NCI-H1436 treated with DMSO at 0.1 percent for 48 hours (cell line): ENCODE data around the gene KRTAP3-1.
"Not testable (repeated sequence)": the region's sequence is repeated elsewhere in the genome, so short reads cannot be mapped to it uniquely, and the experiment has no call there.

Experiments
- DNase-seq: peaks from one replicate; lab custom pipeline; 2025; lab: John Stamatoyannopoulos, UW

The KRTAP3-1 gene

DNA sequence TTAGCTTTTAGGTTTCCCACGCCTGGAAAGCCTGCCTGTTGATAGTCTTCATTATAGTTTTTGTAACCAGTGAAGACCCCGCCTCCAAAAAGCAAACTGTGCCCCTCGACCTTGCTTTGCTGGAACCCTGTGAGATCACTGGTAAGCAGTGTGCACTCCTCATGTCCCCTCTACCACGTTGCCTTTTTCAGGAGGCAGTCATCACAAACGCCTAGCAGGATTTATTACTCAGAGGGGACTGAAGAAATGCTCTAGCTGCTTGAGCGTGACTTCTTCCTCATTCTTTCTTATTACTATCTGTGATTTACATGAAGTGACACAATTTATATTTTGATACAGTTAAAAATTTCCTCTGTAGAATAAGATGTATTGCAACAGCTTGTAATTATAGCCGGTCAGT, 6.5 kb upstream of the KRTAP3-1 start:
- no peak for DNase-seq

DNA sequence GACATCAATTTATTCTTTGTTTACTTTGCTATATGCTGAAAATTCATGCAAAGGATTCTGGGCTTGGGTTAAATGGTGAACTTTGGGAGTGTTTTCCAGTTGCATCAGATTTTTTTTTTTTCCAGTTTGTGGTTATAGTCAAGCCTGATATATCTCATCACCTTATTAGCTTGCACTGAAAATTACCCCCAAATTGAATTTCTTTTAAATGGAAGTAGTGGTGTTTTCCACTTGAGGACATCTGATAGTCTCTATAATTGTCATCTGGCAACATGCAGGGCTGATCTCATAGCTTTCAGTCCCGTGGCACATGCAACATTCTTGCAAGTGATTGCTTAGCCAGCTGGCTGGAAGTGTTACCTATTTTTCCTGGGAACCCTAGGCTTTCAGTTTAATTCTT, 4.7 kb upstream of the KRTAP3-1 start:
- peak; percentile 66 for DNase-seq

DNA sequence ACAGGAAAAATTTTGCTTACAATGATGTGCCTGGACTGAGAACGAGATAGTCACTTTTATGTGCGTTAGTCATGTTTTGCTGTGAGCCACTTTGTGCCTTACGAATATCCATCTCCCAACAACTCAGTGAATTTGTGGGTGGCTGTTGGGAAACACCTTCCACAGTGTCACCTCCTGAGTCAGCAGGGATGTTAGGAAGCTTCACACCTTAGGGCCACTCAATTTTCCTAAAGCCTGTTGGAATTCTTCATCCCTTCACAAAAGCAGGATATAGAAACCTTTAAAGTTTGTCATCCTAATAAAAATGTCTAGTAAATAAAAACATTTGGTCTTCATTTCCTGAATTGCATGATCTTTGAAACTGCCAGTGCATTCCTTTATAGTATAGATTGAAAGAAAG, 4.3 kb upstream of the KRTAP3-1 start:
- no peak for DNase-seq

DNA sequence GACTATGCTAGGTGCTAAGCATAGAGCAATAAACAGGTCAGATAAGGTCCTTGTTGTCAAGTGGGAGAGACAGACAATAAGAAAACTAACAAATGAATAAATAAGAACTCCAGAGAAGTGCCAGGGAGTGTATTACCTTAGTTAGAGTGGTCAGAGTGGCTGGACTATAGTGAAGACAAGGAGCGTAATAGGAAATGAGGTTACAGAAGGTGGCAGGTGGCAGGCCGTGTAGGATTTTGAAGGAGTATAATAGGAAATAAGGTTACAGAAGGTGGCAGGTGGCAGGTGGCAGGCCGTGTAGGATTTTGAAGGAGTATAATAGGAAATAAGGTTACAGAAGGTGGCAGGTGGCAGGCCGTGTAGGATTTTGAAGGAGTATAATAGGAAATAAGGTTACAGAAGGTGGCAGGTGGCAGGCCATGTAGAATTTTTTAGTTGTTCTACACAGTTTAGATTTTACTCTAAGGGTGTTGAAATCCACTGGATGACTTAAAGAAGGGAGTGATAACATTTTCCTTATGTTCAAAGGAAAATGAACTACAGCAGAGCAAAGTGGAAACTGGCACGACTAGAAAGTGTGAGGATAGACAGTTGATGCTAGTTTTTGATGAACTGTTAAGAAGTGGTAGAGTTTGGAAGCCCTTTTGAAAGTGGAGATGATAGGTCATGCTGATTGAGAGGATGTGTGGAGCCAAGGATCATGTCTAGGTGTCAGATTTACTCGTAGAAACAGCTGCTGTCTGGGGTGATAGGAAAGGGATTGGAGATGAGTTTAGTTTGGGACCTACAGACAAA, 3.6 kb upstream of the KRTAP3-1 start:
- no peak for DNase-seq

DNA sequence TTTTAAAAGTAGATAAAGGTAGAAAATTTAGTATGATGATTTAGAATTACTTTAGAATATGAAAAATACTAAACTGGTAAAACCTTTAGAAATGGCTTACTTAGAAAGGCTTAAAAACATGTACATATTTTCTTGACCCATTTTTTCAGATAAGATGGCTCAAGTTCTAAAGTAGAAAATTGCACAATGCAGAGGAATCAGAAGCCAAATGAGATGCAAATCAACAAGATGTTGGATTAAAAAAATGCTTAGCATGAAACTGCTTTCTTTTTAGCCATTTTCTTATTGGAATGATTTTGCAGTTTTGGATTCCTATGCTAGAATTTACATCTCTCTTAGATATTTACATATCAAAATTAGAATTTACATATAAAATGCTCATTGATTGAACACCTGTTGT, 1.5 kb upstream of the KRTAP3-1 start:
- no peak for DNase-seq

DNA sequence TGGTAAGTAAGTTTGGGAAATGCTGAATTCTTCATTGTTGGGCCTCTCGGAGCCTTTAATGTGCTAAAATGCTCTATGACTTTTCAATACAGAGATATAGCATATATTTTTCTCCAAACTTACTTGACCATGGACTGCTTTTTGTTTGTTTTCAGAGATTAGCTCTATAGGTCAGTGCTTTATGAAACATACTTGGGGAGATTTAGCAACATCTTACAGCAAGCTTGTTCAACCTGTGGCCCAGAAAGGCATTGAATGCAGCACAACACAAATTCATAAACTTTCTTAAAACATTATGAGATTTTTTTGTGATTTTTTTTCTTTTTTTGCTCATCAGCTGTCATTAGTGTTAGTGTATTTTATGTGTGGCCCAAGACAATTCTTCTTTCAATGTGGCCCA, 1.0 kb upstream of the KRTAP3-1 start:
- no peak for DNase-seq

DNA sequence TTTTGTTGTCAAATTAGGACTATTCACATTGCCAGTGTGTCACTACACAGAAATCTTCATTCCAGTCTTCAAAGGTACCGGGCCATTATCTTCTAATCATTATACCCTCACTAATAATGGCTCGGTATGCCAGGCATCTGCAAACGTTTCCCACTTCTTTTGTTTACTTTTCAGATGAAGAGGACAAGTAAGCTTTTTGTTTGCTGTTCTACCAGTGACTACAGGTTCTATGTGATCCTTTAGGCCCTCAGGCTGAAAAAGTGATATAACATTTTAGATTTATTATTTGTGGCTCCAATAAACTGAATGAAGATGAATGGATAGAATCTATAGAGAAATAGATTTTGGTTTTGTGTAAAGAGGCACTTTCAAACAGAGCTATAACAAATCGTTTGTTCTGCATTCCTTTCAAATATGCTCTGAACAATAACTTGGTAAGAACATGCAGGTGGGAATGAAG, 403 bp upstream of the KRTAP3-1 start:
- no peak for DNase-seq

DNA sequence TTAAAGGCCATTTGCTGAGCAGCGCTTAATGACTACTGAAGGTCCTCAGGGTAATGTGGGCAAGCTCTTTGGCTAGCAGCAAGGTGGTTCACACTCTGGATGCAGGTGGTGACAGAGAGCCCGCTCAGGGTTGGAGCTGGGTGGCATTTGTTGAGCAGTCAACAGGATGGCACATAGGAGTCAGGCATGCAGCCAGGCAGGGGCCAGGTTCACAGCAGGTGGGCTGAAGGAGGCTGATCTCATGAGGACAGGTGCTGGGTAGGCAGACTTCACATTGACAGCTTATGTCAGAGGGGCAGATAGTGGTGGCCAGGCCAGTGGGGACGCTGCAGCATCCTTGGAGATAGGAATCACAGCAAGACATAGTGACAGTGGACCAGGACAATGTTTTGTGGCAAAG, 4.5 kb downstream of the KRTAP3-1 start:
- peak; percentile 89 for DNase-seq

DNA sequence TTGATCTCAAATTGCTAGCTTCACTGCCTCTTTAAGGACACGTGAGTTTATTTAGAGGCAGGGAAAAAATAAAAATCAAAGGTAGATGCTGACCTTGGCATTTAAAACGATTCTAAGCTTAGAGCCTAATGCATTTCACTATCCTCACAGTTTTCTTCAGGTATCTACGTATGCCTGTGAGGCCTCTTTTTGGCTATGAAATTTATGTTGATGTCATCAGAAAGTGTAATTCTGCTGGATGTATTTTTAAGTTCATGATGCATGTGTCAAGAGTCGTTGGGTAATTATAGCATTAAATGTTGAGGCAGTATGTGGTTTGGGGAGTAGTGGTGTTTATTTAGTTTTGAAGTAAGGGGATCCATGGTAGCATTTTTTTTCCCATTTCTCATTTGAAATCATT, 5.0 kb downstream of the KRTAP3-1 start:
- peak; percentile 89 for DNase-seq

DNA sequence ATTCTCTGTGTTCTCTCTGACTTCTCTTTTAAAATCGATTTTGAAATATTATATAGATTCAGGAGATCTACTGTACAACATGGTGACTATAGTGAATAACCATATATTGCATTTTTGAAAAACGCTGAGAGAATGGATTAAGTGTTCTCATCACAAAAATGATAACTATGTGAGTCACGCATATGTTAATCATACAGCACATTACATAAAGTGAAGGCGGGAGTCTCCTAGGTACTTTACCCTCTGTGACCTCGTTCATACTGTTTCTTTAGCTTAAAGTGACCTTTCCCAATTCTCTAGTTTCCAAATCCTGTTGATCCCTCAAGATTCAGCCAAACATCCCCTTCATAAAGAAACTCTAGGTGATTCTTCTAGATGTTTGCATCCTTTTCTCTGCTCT, 6.1 kb downstream of the KRTAP3-1 start:
- no peak for DNase-seq

DNA sequence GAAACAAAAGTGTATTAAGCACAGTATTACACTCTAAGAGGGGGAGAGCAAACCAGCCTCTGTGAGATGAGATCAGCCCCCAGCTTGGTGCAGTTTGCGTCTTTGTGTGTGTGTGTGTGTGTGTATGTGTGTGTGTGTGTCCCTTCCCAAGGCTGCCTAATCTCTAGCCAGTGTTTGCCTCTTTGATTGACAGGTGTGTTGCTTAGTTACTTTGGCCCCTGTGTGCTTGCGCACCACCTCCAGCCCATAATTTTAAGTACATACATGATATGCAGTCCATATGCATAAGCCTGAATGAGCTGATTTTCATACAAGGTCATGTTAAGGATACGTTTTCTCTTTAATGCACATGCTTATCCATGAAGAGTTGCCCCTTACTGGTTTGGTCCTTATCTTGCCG, 7.1 kb downstream of the KRTAP3-1 start:
- DNase-seq, result no peak

DNA sequence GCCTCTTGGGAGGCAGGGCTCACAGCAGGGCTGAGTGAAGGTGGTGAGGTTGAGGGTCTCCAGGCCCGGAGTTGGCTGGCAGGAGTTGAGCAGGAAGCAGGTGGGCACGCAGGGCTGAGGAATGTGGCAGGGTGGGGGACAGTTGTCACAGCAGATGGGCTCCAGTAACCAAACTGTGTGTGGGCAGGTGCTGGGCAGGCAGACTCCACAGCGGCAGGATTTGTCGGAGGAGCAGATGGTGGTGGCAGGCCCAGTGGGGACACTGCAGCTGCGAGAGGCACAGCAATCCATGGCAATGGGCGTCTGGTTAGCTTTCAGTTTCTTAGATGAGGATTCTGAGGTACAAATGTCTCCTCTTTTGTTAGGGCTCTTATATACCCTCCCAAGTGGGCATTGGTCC, 9.4 kb downstream of the KRTAP3-1 start, which contains the start of gene KRTAP3-2:
Gene KRTAP3-2 (minus strand): TSS at position 344 of the 400 bp plus-strand sequence. CDS start 53 bp downstream, at position 291.
- DNase-seq, result not testable (repeated sequence)

DNA sequence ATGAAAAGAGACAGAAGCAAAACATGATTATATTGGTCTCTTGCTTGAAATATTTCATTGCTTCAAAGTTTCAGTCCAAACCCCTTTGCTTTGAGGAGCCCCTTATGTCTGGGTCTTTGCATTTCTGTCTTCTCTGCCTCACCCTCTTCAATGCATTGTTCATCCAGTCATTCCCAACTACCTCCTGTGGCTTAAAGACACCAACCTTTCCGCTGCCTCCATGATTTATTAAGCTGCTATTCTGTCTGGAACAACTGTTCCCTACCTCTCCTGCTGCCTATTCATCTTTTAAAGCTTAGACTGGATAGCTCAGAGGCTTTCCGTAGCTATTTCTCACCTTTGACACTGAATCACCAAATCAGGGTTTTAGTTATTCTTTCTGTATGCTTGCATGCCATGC, 11.6 kb downstream of the KRTAP3-1 start:
- no peak for DNase-seq

DNA sequence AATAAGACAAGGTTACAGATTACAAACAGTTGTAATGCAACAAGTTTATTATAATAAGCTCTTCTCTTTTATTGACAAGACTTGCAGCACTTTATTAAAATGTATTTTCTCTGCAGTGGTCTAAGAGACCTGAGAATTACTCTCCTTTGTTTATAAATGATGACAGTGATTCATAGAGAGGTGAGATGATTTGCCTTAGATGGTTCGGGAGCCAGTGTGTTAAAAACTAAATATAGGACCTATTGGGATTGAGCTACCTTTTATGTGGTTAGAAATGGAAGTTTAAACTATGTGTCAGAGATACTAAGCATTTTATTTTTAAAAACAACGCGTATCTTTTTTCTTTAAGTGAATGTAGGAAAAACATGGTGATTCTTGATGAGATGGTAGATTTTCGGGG, 12.1 kb downstream of the KRTAP3-1 start:
- DNase-seq, result no peak

DNA sequence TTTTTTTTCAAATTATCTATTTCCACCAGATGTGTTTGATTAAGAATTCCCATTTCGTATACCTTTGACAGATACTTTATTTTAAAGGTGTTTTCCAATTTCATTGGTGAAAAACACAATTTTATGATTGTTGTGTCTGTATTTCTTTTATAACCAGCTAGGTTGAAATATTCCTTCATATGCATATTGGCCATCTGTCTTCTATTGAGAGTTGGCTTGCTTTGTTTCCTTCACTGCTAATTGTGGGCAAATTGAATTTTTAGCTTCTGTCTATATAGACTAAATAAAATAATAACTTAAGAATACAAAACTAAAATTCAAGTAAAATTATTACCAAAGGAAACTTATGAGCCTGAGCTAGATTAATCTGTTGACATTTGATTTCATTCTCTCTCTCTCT, 13.8 kb downstream of the KRTAP3-1 start:
- DNase-seq, result no peak

DNA sequence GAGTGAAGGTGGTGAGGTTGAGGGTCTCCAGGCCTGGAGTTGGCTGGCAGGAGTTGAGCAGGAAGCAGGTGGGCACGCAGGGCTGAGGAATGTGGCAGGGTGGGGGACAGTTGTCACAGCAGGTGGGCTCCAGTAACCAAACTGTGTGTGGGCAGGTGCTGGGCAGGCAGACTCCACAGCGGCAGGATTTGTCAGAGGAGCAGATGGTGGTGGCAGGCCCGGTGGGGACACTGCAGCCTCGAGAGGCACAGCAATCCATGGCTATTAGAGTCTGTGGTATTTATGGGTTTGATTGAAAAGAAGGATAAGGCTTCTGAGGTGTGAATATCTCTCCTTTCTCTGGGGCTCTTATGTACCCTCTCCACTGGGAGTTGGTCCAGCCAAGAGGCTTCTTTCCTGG, 15.1 kb downstream of the KRTAP3-1 start, which contains the start of gene KRTAP3-3:
Gene KRTAP3-3 (minus strand): TSS at position 326 of the 400 bp plus-strand sequence. CDS start 67 bp downstream, at position 259.
- DNase-seq, result peak; percentile 99

DNA sequence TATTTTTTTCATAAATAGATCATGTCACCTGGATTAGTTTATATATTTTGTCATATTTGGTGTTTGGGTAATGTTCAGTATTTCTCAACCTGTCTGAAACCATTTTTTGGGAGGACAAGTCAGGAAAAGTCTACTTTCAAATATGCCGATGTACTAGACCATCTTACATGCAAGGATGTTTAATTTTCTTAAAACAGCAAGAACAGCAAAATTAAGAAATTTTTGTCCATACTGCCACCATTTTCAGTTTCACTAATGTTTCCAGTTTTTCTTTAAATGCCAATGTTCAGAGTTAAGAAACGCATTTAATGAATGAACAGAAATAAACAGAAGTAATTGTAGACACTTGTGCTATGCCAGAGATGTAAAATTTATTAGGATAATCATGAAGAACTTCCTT, 15.8 kb downstream of the KRTAP3-1 start:
- no peak for DNase-seq

DNA sequence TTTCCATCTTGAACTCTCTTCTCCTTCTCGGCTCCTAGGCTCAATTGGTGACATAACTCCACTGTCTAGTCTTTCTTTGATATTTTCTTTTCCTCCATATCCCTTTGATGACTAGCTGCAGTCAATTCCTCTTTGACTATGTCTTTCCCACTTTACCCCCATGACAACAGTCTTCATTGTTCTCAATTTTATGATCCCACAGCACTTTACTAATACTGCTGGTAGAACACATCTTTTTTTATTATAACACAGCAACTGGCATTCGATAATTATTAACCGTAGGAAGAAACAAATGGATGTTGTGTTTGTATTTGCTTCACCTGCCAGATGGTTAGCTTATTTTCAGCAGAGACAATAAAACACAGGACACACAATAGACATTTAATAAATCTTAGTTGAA, 16.3 kb downstream of the KRTAP3-1 start:
- no peak for DNase-seq

DNA sequence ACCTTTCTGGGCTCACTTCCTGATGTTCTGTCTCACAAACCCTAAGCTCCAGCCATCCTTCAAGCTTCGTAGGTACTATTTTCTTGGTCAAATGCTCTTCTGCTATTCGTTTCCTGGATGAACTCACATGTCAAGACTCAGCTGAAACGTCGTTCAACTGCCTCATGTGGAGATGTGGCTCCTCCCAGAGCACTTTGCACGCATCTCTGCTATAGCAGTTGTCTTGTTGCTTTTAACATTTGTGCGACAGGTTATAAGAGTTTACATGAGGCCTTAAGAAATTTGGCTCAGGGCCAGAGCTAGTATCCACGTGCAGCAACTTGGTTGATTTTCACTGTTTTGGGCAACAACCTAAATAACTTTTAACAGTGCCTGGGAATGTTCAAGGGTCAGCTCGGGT, 22.0 kb downstream of the KRTAP3-1 start:
- no peak for DNase-seq

DNA sequence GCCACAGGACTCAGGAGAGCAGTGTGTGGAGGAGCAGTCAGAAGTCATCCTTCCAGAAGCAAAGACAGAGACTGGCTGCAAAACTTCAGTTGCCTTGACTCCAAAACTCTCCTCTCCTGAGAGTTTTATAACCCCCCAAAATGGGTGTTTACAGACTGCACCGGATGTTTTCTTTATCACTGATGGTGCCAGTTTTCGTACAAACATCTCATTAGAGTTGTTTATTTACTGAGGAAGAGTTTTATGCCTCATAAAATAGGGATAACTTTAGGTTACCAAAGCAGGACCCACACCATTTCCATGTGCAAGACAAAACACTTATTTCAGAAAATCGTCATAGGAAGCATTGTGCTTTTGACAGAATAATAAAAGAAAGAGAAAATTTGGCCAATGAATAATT, 24.7 kb downstream of the KRTAP3-1 start, which contains the start of gene KRT40:
Gene KRT40 (minus strand): TSS at position 101 of the 400 bp plus-strand sequence. CDS start 53 bp downstream, at position 48.
- no peak for DNase-seq

DNA sequence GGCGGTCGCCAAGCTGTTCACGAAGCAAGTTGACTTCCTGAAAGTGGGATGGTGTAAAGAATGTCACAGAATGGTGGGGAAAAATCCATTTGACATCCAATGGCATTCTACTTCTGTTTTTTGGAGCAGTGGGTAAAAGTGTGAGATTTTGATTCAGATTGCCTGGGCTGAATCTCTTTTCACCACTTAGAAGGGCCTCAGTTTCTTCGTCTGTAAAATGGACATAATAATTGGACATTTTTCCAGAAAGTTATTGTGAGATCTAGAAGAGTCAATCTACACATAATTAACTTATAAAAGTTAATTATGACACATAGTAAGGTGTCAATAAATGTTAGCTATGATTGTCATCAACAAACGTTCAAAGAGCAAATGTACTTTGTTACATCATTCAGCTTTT, 27.8 kb downstream of the KRTAP3-1 start:
- no peak for DNase-seq

DNA sequence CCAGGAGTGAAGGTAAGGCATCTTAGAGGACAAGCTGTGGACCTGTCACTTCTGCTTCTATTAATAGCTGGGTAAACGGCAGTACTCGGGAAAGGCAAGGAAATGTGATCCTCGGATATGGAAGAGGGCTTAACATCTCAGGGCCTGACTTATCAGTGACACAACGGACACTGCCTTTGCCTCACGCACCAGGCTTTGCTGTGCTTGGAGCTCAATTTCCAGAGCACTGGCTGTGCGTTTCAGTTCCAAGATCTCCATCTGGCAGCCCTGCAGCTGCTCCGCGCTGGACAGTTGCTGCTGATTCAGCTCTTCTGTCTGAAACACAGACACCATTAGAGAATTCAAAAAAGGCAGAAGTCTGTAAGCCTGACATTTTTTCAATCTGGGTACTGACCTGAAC, 28.3 kb downstream of the KRTAP3-1 start:
- no peak for DNase-seq

DNA sequence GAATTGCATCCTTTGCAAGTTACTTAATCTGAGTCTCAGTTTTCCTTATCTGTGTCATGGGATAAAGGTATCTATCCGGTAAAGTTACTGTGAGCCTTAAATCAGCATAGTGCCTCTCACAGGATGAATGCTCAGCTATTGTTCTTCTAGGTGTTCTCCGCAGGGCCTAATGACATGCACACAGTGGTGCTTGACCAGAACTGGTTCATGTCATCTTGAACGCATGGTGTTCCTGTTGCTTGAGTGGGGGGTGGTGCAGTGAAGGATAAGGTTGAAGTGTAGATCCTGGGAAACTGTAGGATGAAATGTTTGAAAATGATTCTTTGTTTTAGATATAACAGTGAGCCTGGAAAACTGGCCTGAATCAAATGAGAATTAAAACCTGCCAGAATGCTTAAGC, 28.8 kb downstream of the KRTAP3-1 start:
- no peak for DNase-seq
